SK-N-SH (cell line): ENCODE measurements around the gene C1QTNF4. TPM values are rescaled to one million over a fixed set of nuclear protein-coding genes. Genes with fewer than 3 reads are reported as not detected.
A peak's percentile ranks its signal among the peaks of the same experiment; 100 is the strongest.

Experiments used
- CTCF ChIA-PET: fragments of 300-600, 350-600 bp; formaldehyde crosslinking; extraction: SDS; loops from one replicate; lab custom pipeline; 2021; lab: Yijun Ruan, JAX
- POLR2A ChIA-PET: fragments of 350-600 bp; sonication (Branson Sonifier 250); formaldehyde crosslinking; extraction: SDS; loops from one replicate; lab custom pipeline; 2020; ENCODE audit warnings: antibody characterized with exemption, inconsistent platforms; lab: Yijun Ruan, JAX
- DNase-seq: peaks from one replicate; pipeline ENCODE4 v3.0.0; 2012
- H2AFZ ChIP-seq: fragments of 200-600 bp; sonication (generic); 2 replicates; pipeline ENCODE4 v1.8.1; 2016; ENCODE audit warnings: antibody characterized with exemption, mild to moderate bottlenecking, low read depth
- H3F3A ChIP-seq: fragments of 200-600 bp; sonication (generic); replicated peaks from 2 replicates; pipeline ENCODE3; 2016; ENCODE audit warnings: antibody characterized with exemption, mild to moderate bottlenecking; ENCODE audit not compliant: insufficient read depth
- H3K27ac ChIP-seq, 2 experiments: fragments of 200-500 bp in 1 of 2; fragments of 200-600 bp in 1 of 2; sonication (Bioruptor generic) in 1 of 2; sonication (generic), shearing (Covaris generic) in 1 of 2; 2 replicates each; pipeline versions ENCODE4 v1.5.1 to v1.6.1; 2014 to 2016; ENCODE audit warnings: low read depth in 2 of 2, inconsistent platforms in 1 of 2, low read length in 1 of 2, mild to moderate bottlenecking in 1 of 2, mixed read lengths in 1 of 2
- H3K27me3 ChIP-seq: fragments of 200-600 bp; sonication (generic), shearing (Covaris generic); 2 replicates; pipeline ENCODE4 v1.6.1; 2016; ENCODE audit warnings: mixed run types; ENCODE audit not compliant: insufficient read depth
- H3K36me3 ChIP-seq, 2 experiments: fragments of 200-500 bp in 1 of 2; fragments of 200-600 bp in 1 of 2; sonication (Bioruptor generic) in 1 of 2; sonication (generic) in 1 of 2; replicated peaks in 1 of 2; 2 replicates each; pipeline versions ENCODE3 to v1.5.1; 2014 to 2016; ENCODE audit warnings: low read length in 1 of 2, mild to moderate bottlenecking in 1 of 2; ENCODE audit not compliant: insufficient read depth in 2 of 2, control insufficient read depth in 1 of 2
- H3K4me1 ChIP-seq, 2 experiments: fragments of 200-500 bp in 1 of 2; fragments of 200-600 bp in 1 of 2; sonication (Bioruptor generic) in 1 of 2; sonication (generic), shearing (Covaris generic) in 1 of 2; 2 replicates each; pipeline versions ENCODE4 v1.5.1 to v1.6.1; 2014 to 2016; ENCODE audit warnings: low read depth in 1 of 2, low read length in 1 of 2, mixed run types in 1 of 2; ENCODE audit not compliant: insufficient read depth in 2 of 2, control insufficient read depth in 1 of 2
- H3K4me2 ChIP-seq: fragments of 200-600 bp; sonication (generic), shearing (Covaris generic); 2 replicates; pipeline ENCODE4 v1.6.1; 2017; ENCODE audit warnings: mixed run types
- H3K4me3 ChIP-seq, 2 experiments: fragments of 200-500 bp in 1 of 2; fragments of 200-600 bp in 1 of 2; sonication (Bioruptor generic) in 1 of 2; sonication (generic), shearing (Covaris generic) in 1 of 2; 2 replicates each; pipeline versions ENCODE4 v1.5.1 to v1.8.1; 2014 to 2016; ENCODE audit warnings: low read depth in 2 of 2, inconsistent platforms in 1 of 2, low read length in 1 of 2, mild to moderate bottlenecking in 1 of 2, mixed read lengths in 1 of 2, moderate library complexity in 1 of 2
- H3K79me2 ChIP-seq: fragments of 200-600 bp; sonication (generic); 2 replicates; pipeline ENCODE4 v1.8.1; 2017; ENCODE audit warnings: mild to moderate bottlenecking; ENCODE audit not compliant: insufficient read depth
- H3K9ac ChIP-seq: fragments of 200-600 bp; sonication (generic); 2 replicates; pipeline ENCODE4 v1.6.1; 2017; ENCODE audit warnings: mixed run types
- H3K9me2 ChIP-seq: fragments of 200-600 bp; sonication (generic); 2 replicates; pipeline ENCODE4 v1.6.1; 2017; ENCODE audit warnings: mixed run types
- H3K9me3 ChIP-seq: fragments of 200-600 bp; sonication (generic); 2 replicates; pipeline ENCODE4 v1.6.1; 2017; ENCODE audit warnings: mixed run types, mild to moderate bottlenecking, moderate library complexity
- H4K20me1 ChIP-seq: fragments of 200-600 bp; sonication (generic); 2 replicates; pipeline ENCODE4 v1.6.1; 2017; ENCODE audit warnings: mild to moderate bottlenecking, mixed run types; ENCODE audit not compliant: insufficient read depth
- CHD2 ChIP-seq: fragments of 150-350 bp; IDR thresholded peaks from 2 replicates; pipeline ENCODE4 v1.6.1; 2018; ENCODE audit warnings: low read length; ENCODE audit not compliant: partially characterized antibody
- CTCF ChIP-seq: fragments of 200-600 bp; sonication (generic); IDR thresholded peaks from 2 replicates; pipeline ENCODE4 v1.6.1; 2017; ENCODE audit warnings: antibody characterized with exemption, mild to moderate bottlenecking, moderate library complexity
- EP300 ChIP-seq, 2 experiments: IDR thresholded peaks; 2 replicates each; pipeline versions ENCODE4 v1.4.0 to v1.6.1; 2012; ENCODE audit warnings: borderline replicate concordance in 1 of 2, low read depth in 1 of 2, low read length in 1 of 2
- EZH2phosphoT487 ChIP-seq: fragments of 200-600 bp; sonication (generic); IDR thresholded peaks from 2 replicates; pipeline ENCODE4 v1.6.1; 2017; ENCODE audit warnings: low read depth, mixed run types, mild to moderate bottlenecking, antibody characterized with exemption, moderate library complexity, borderline replicate concordance
- FOSL2 ChIP-seq: IDR thresholded peaks from 2 replicates; pipeline ENCODE4 v1.4.0; 2012; ENCODE audit warnings: low read depth, mild to moderate bottlenecking, moderate library complexity, borderline replicate concordance
- GABPA ChIP-seq: IDR thresholded peaks from 2 replicates; pipeline ENCODE4 v1.4.0; 2012; ENCODE audit warnings: low read depth, mild to moderate bottlenecking
- MEF2A ChIP-seq: IDR thresholded peaks from 2 replicates; pipeline ENCODE4 v1.4.0; 2012; ENCODE audit warnings: low read depth, borderline replicate concordance
- MXI1 ChIP-seq: IDR thresholded peaks from 2 replicates; pipeline ENCODE4 v1.6.1; 2012; ENCODE audit warnings: mild to moderate bottlenecking, low read depth, low read length, improper control_type of control experiment
- NFIC ChIP-seq: IDR thresholded peaks from 2 replicates; pipeline ENCODE4 v1.4.0; 2012; ENCODE audit warnings: borderline replicate concordance
- POLR2AphosphoS5 ChIP-seq: IDR thresholded peaks from 2 replicates; pipeline ENCODE4 v1.6.1; 2012; ENCODE audit warnings: low read depth, low read length
- RCOR1 ChIP-seq: fragments of 150-350 bp; IDR thresholded peaks from 2 replicates; pipeline ENCODE4 v1.6.1; 2017; ENCODE audit warnings: antibody characterized with exemption, low read length
- SIN3A ChIP-seq: IDR thresholded peaks from 2 replicates; pipeline ENCODE4 v1.6.1; 2012; ENCODE audit warnings: low read depth, mild to moderate bottlenecking, low read length, moderate library complexity, borderline replicate concordance
- TAF1 ChIP-seq: IDR thresholded peaks from 2 replicates; pipeline ENCODE4 v1.6.1; 2012; ENCODE audit warnings: low read depth, mild to moderate bottlenecking, low read length, moderate library complexity, borderline replicate concordance
- TCF12 ChIP-seq: IDR thresholded peaks from 2 replicates; pipeline ENCODE4 v1.4.0; 2012
- USF1 ChIP-seq: IDR thresholded peaks from 2 replicates; pipeline ENCODE4 v1.4.0; 2012; ENCODE audit warnings: low read depth, borderline replicate concordance
- USF2 ChIP-seq: fragments of 150-350 bp; IDR thresholded peaks from 2 replicates; pipeline ENCODE4 v1.6.1; 2017; ENCODE audit warnings: antibody characterized with exemption, low read length, low read depth, borderline replicate concordance
- YY1 ChIP-seq: IDR thresholded peaks from 2 replicates; pipeline ENCODE4 v1.4.0; 2012; ENCODE audit warnings: low read depth, mild to moderate bottlenecking
- ZBTB33 ChIP-seq: IDR thresholded peaks from 2 replicates; pipeline ENCODE4 v1.4.0; 2012; ENCODE audit warnings: low read depth, borderline replicate concordance
- WGBS: methylation state at CpG from one replicate; pipeline ENCODE4 v1.1.6; 2017; ENCODE audit warnings: low lambda C conversion rate; 5-methylcytosine and 5-hydroxymethylcytosine counted together
- polyA plus RNA-seq, 3 experiments: library from polyadenylated mRNA; depleted of rRNA; stranded (reverse); fragments of >200 nt; gene quantifications; 2 replicates each; pipeline ENCODE4 v1.2.3, GENCODE V29; 2012

Gene C1QTNF4
- polyA plus RNA-seq, 1 of the 3 experiments (the other 2 are of a cell fraction), result 0.08 TPM

GRCh38 chr11:47606731-47607130 is 12.5 kb upstream of the C1QTNF4 start:
- ChIA-PET POLR2A (interaction anchor here (0.6 to 1.7 kb wide), 4 partner anchors 23 to 108 kb away, joined by 3 to 7 read pairs (median 4); partner anchors contain the start of genes AGBL2, KBTBD4 and NDUFS3), CTCF (interaction anchor here (1.4 to 2.6 kb wide), 3 partner anchors 10 to 232 kb away, joined by 4 to 18 read pairs (median 6); no protein-coding TSS in a partner anchor)
- no peak overlapping the region for H3K9ac ChIP-seq
- peak overlapping the region; percentile 41 to 68; a peak in 3 of 4 replicates for H3K27ac ChIP-seq
- TF ChIP-seq SIN3A, result no peak
- TF ChIP-seq MEF2A, result no peak
- no peak for TF ChIP-seq NFIC
- no peak for TF ChIP-seq USF1
- no peak for TF ChIP-seq TAF1
- TF ChIP-seq EP300 (IDR thresholded peaks at IDR 0.05; ENCODE audit: borderline replicate concordance in 1 of 2, low read depth in 1 of 2, low read length in 1 of 2), result no peak
- H3K9me2 ChIP-seq, result no peaks in the 10 kb centered on the region
- peaks cover 10 to 20% of the 10 kb centered on the region in 2 experiments; a peak in 1 of 4 replicates for H3K4me1 ChIP-seq
- H3K4me2 ChIP-seq, result peak overlapping the region; percentile 13; the same call in 1 of the 2 replicates
- WGBS, result 39% methylated on average over 4 of the region's 5 CpGs
- H3F3A ChIP-seq, result peaks cover 5% of the 10 kb centered on the region
- H3K27me3 ChIP-seq, result no peaks in the 10 kb centered on the region
- no peak overlapping the region for H2AFZ ChIP-seq
- no peak for DNase-seq
- no peak overlapping the region for H3K4me3 ChIP-seq
- no peaks in the 10 kb centered on the region for H3K9me3 ChIP-seq
- H3K79me2 ChIP-seq, result no peaks in the 10 kb centered on the region
- H4K20me1 ChIP-seq, result no peaks in the 10 kb centered on the region
- H3K36me3 ChIP-seq, result no peaks in the 10 kb centered on the region

GRCh38 chr11:47605921-47606320 is 11.7 kb upstream of the C1QTNF4 start:
- CTCF ChIA-PET, result interaction anchor here (1.4 to 2.6 kb wide), 2 partner anchors 11 to 232 kb away, joined by 4 to 18 read pairs; no protein-coding TSS in a partner anchor
- H3K4me1 ChIP-seq, result peaks cover 10 to 17% of the 10 kb centered on the region in 2 experiments; a peak in 1 of 4 replicates
- H3K27me3 ChIP-seq, result no peaks in the 10 kb centered on the region
- no peaks in the 10 kb centered on the region for H3K9me2 ChIP-seq
- no peaks in the 10 kb centered on the region for H3K79me2 ChIP-seq
- H4K20me1 ChIP-seq, result no peaks in the 10 kb centered on the region
- H3K27ac ChIP-seq, result no peak overlapping the region
- TF ChIP-seq GABPA (no peak), EZH2phosphoT487 (no peak), MXI1 (no peak), YY1 (no peak), EP300 (IDR thresholded peaks at IDR 0.05; ENCODE audit: borderline replicate concordance in 1 of 2, low read depth in 1 of 2, low read length in 1 of 2) (no peak), CTCF (no peak), USF2 (no peak), POLR2AphosphoS5 (no peak), FOSL2 (no peak), USF1 (no peak), RCOR1 (no peak), ZBTB33 (no peak), TCF12 (no peak), CHD2 (no peak)
- TF ChIP-seq, all 33 proteins: peak for 0
- H2AFZ ChIP-seq, result no peak overlapping the region
- no peaks in the 10 kb centered on the region for H3F3A ChIP-seq
- no peak overlapping the region for H3K4me3 ChIP-seq
- no peak overlapping the region for H3K9ac ChIP-seq
- POLR2A ChIA-PET, result no interaction called here
- H3K36me3 ChIP-seq, result no peaks in the 10 kb centered on the region
- H3K9me3 ChIP-seq, result no peaks in the 10 kb centered on the region
- no peak for DNase-seq
- WGBS, result 74% methylated on average over 3 of the region's 3 CpGs
- no peak overlapping the region for H3K4me2 ChIP-seq
